Type B pancreatic cell (in vitro differentiated cells): Measurements from ENCODE around the gene RPH3AL. TPM values are rescaled to one million over a fixed set of nuclear protein-coding genes. Genes with fewer than 3 reads are reported as not detected.
A peak's percentile ranks its signal among the peaks of the same experiment; 100 is the strongest.

ENCODE experiments used
- DNase-seq: peaks from one replicate; pipeline ENCODE4 v3.0.0; 2021; ENCODE audit warnings: mixed read lengths; ENCODE audit not compliant: unreplicated experiment; ENCODE audit errors: extremely low spot score
- H3K27ac Mint-ChIP-seq: 2 replicates; pipeline ENCODE4 v1.8.0; 2021; ENCODE audit warnings: mild to moderate bottlenecking, mixed read lengths
- H3K27me3 Mint-ChIP-seq: 2 replicates; pipeline ENCODE4 v1.8.0; 2021; ENCODE audit warnings: mixed read lengths
- H3K36me3 Mint-ChIP-seq: 2 replicates; pipeline ENCODE4 v1.8.0; 2021; ENCODE audit warnings: mixed read lengths
- H3K4me1 Mint-ChIP-seq: one replicate; pipeline ENCODE4 v1.8.0; 2021; ENCODE audit warnings: mixed read lengths; ENCODE audit not compliant: unreplicated experiment
- H3K4me3 Mint-ChIP-seq: 2 replicates; pipeline ENCODE4 v1.8.0; 2021; ENCODE audit warnings: mild to moderate bottlenecking, mixed read lengths
- H3K9me3 Mint-ChIP-seq: 2 replicates; pipeline ENCODE4 v1.8.0; 2021; ENCODE audit warnings: mixed read lengths
- total RNA-seq: library from RNA; stranded (reverse); gene quantifications from 2 replicates; pipeline ENCODE4 v1.2.1, GENCODE V29; 2021; ENCODE audit warnings: low replicate concordance
- TF ChIP-seq, protein P1 (sequence below): fragments of 200-600 bp; sonication (generic); conservative IDR thresholded peaks from 2 replicates; pipeline ENCODE4 v1.5.0; 2021; ENCODE audit warnings: antibody characterized with exemption, mild to moderate bottlenecking

Gene RPH3AL
- total RNA-seq, 1 donor from 2014 or later, result 13.5 TPM

DNA sequence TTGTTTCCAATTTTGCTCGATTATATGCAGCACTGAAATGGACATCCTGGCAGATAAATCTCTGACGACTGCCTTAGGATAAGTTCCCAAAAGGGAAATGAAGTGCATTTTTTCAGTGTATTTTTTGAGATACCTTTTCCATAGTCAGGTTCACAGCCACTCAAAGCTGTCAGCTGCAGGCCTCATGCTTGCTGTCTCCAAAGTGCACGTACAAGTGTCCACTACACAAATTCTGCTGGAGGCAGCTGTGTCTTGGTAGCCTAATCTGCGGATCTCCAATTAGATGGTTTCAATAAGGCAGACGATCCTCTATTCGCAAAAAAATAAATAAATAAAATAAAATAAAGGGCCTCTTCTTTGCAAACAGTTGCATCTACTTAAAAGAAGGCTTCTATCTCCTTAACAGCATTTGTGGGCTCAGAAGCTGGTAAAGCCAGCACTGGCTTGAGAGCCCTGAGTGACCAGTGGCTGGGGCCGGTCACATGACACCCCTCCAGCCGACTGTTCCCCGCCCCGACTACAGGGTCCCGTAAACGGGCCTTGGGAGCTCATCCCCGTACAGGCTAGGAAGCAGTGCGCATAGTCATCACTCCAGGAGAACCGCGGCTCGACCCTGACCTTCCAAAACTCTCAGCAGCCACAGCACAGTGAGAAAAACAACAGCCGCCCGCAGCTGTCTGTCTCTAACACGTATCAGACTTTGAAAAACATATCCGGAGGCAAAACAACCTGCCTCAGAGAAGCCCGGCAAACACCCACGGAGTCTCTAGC lies 18.8 kb downstream of the RPH3AL start:
- TF ChIP-seq, protein P1, sequence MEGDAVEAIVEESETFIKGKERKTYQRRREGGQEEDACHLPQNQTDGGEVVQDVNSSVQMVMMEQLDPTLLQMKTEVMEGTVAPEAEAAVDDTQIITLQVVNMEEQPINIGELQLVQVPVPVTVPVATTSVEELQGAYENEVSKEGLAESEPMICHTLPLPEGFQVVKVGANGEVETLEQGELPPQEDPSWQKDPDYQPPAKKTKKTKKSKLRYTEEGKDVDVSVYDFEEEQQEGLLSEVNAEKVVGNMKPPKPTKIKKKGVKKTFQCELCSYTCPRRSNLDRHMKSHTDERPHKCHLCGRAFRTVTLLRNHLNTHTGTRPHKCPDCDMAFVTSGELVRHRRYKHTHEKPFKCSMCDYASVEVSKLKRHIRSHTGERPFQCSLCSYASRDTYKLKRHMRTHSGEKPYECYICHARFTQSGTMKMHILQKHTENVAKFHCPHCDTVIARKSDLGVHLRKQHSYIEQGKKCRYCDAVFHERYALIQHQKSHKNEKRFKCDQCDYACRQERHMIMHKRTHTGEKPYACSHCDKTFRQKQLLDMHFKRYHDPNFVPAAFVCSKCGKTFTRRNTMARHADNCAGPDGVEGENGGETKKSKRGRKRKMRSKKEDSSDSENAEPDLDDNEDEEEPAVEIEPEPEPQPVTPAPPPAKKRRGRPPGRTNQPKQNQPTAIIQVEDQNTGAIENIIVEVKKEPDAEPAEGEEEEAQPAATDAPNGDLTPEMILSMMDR, result no peak
- Mint-ChIP-seq H3K9me3 (no peaks in the 10 kb centered on the region), H3K4me3 (peak overlapping the region; percentile 75), H3K36me3 (no peaks in the 10 kb centered on the region), H3K27ac (peak overlapping the region; percentile 79), H3K27me3 (peaks cover 14% of the 10 kb centered on the region), H3K4me1 (peaks cover 35% of the 10 kb centered on the region)
- DNase-seq, result no peak

DNA sequence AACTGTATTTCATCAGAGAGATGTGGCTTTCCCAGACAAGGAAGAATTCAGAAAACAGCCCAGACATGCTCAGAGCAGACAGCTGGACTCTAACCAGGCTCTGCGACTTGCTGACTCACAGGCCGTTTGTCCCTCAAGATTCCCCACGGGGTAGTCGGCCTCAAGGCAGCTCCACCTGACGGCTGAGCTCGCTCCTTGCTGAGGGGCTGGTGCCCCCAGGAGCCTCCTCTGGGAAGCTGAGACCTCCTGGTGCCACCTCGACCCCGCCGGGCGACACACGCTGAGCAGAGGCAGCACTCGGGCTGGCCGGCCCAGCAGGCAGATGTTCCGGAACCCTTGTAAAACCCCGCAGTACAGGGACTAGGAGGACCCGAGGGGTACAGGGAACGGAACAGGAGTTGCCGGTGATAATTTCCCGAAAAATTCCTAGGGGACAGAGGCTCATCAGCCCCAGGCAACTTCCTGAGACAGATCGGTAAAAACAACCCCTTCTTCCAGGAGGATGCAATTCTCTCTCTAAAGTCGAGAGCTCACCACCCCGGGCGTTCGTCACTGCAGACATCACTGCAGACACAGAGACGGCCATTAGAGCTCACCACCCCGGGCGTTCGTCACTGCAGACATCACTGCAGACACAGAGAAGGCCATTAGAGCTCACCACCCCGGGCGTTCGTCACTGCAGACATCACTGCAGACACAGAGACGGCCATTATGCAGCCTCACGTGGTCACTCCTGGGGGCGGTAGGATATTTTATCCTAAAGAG lies 19.9 kb downstream of the RPH3AL start:
- TF ChIP-seq, protein P1, result no peak
- Mint-ChIP-seq H3K4me1 (peaks cover 31% of the 10 kb centered on the region), H3K9me3 (no peaks in the 10 kb centered on the region), H3K27ac (no peak overlapping the region), H3K27me3 (peaks cover 14% of the 10 kb centered on the region), H3K36me3 (no peaks in the 10 kb centered on the region), H3K4me3 (no peak overlapping the region)
- DNase-seq, result no peak

DNA sequence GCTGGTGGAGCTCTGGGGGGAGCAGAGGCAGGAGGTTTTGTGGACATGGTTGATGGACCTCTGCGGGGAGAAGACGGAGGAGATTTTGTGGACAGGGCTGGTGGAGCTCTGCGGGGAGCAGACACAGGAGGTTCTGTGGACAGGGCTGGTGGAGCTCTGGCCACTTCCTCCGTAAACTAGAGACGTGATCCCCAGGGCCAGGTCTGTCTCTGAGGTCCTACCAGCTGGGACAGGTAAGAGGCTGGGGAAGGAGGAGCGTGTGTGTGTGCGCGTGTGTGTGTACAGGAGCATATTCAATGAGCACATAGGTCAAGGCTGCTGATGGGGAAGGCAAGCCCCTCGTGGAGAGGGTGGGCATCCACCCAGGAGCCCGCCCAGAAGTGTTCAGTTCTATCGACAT lies 20.6 kb downstream of the RPH3AL start:
- no peak for DNase-seq
- peaks cover 26% of the 10 kb centered on the region for H3K4me1 Mint-ChIP-seq
- H3K27me3 Mint-ChIP-seq, result peaks cover 14% of the 10 kb centered on the region
- H3K9me3 Mint-ChIP-seq, result no peaks in the 10 kb centered on the region
- TF ChIP-seq, protein P1, result no peak
- no peak overlapping the region for H3K27ac Mint-ChIP-seq
- H3K36me3 Mint-ChIP-seq, result no peaks in the 10 kb centered on the region
- H3K4me3 Mint-ChIP-seq, result no peak overlapping the region

DNA sequence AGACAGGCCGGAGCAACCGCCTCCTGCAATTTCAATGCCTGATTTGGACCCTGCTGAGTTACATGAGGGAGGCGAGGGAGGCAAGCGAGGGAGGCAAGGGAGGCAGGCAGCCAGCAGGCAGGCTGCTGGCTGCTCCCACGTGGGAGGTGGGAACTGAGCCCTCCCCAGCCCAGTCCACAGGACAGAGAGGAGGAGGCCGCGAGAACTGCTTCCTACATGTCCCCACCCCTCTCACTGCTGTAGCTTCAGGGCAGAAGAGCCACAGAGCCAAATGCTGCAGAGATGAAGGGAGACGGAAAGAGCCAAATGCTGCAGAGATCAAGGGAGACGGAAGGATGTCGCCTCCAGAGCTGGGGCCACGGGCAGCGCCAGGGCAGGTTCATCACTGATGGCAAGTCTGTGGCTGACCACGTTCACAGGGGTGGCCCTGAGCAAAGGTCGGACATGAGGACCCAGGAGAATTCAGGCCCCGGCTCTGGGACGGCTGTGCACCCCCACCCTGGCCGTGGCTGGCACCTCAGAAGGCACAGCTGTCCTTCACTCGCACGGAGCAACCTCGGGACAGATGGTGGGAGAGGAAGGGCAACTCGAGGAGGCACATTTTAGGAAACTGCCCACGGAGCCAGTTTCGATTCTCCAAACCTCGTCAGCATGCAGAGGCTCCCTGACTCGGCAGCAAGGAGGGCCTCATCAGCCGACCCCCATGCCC lies 21.5 kb downstream of the RPH3AL start:
- H3K9me3 Mint-ChIP-seq, result no peaks in the 10 kb centered on the region
- no peak overlapping the region for H3K27ac Mint-ChIP-seq
- TF ChIP-seq, protein P1, result no peak
- H3K27me3 Mint-ChIP-seq, result peaks cover 14% of the 10 kb centered on the region
- no peak for DNase-seq
- H3K4me1 Mint-ChIP-seq, result peaks cover 23% of the 10 kb centered on the region
- no peaks in the 10 kb centered on the region for H3K36me3 Mint-ChIP-seq
- H3K4me3 Mint-ChIP-seq, result no peak overlapping the region

DNA sequence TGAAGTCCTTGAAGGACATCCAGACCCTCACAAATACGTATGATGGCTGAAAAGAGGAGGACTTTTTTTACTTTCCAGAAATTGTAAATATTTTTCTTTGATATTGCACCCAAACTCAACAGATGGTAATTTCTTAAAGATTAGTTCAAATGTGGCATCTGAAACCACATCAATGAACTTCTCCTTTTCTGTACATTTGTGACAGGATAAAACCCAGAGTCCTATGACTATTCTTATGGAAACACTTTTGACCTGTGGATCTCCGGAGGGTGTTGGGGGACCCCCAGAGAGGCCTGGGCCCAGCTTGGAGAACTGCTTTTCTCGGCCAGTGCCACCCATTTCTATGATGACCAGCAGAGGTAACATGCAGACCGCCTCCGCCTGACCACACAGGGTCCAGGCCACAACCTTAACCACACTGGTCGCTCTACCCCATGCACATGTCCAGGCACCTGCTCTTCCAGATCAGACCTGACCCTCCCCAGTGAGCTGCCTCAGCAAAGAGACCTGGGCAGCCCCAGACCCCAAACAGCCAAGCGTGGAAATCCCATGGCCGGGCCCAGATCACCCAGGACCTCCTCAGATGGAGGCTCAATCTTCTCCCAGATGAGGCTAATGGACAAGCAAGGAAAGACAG lies 22.7 kb downstream of the RPH3AL start:
- no peak for DNase-seq
- no peak overlapping the region for H3K27ac Mint-ChIP-seq
- H3K27me3 Mint-ChIP-seq, result peaks cover 13% of the 10 kb centered on the region
- no peaks in the 10 kb centered on the region for H3K9me3 Mint-ChIP-seq
- no peaks in the 10 kb centered on the region for H3K36me3 Mint-ChIP-seq
- H3K4me1 Mint-ChIP-seq, result peaks cover 19% of the 10 kb centered on the region
- H3K4me3 Mint-ChIP-seq, result no peak overlapping the region
- TF ChIP-seq, protein P1, result no peak
